Ectodermal cell (in vitro differentiated cells): ENCODE measurements around the gene FUT2.
"Not testable (repeated sequence)": the region's sequence is repeated elsewhere in the genome, so short reads cannot be mapped to it uniquely, and the experiment has no call there.

Experiments
- H3K27ac ChIP-seq: 2 replicates; pipeline ENCODE4 v1.7.0; 2013; ENCODE audit warnings: mild to moderate bottlenecking, low read depth, low read length; ENCODE audit not compliant: insufficient read depth, poor library complexity, severe bottlenecking
- H3K27me3 ChIP-seq: 2 replicates; pipeline ENCODE4 v1.7.0; 2013; ENCODE audit warnings: mild to moderate bottlenecking, low read length; ENCODE audit not compliant: insufficient read depth, control insufficient read depth, poor library complexity, severe bottlenecking
- H3K36me3 ChIP-seq: one replicate; pipeline ENCODE4 v1.7.0; 2013; ENCODE audit warnings: low read length; ENCODE audit not compliant: control insufficient read depth, insufficient read depth
- H3K4me1 ChIP-seq: one replicate; pipeline ENCODE4 v1.7.0; 2013; ENCODE audit warnings: low read length; ENCODE audit not compliant: control insufficient read depth, insufficient read depth
- H3K4me3 ChIP-seq: 2 replicates; pipeline ENCODE4 v1.7.0; 2013; ENCODE audit warnings: low read depth, low read length, control low read depth; ENCODE audit not compliant: insufficient read depth
- H3K9me3 ChIP-seq: 2 replicates; pipeline ENCODE4 v1.7.0; 2013; ENCODE audit warnings: mild to moderate bottlenecking, low read length, moderate library complexity; ENCODE audit not compliant: control insufficient read depth
- WGBS, 2 experiments: methylation state at CpG; one replicate each; pipeline ENCODE4 v1.1.7; 2013; ENCODE audit warnings: missing lambda C conversion rate in 2 of 2; 5-methylcytosine and 5-hydroxymethylcytosine counted together

The FUT2 gene

GRCh38 chr19:48714759-48715675 is 19.2 kb downstream of the FUT2 start:
- 81 to 83% methylated on average over 26 of the region's 26 CpGs for WGBS, 2 experiments

GRCh38 chr19:48715681-48716171 is 20.0 kb downstream of the FUT2 start:
- Histone ChIP-seq H3K27me3 (no peaks in the 10 kb centered on the region), H3K4me1 (peaks cover 34% of the 10 kb centered on the region), H3K36me3 (no peaks in the 10 kb centered on the region), H3K27ac (no peak overlapping the region), H3K9me3 (no peaks in the 10 kb centered on the region), H3K4me3 (no peak overlapping the region)
- WGBS, 2 experiments = 90 to 91% methylated on average over 19 of the region's 19 CpGs

More at GRCh38 chr19:48714759-48715675, 19.2 kb downstream of the FUT2 start:
- Histone ChIP-seq H3K9me3 (no peaks in the 10 kb centered on the region), H3K27me3 (no peaks in the 10 kb centered on the region), H3K36me3 (no peaks in the 10 kb centered on the region), H3K4me3 (peak overlapping the region; percentile 42), H3K4me1 (peaks cover 34% of the 10 kb centered on the region), H3K27ac (no peak overlapping the region)

DNA sequence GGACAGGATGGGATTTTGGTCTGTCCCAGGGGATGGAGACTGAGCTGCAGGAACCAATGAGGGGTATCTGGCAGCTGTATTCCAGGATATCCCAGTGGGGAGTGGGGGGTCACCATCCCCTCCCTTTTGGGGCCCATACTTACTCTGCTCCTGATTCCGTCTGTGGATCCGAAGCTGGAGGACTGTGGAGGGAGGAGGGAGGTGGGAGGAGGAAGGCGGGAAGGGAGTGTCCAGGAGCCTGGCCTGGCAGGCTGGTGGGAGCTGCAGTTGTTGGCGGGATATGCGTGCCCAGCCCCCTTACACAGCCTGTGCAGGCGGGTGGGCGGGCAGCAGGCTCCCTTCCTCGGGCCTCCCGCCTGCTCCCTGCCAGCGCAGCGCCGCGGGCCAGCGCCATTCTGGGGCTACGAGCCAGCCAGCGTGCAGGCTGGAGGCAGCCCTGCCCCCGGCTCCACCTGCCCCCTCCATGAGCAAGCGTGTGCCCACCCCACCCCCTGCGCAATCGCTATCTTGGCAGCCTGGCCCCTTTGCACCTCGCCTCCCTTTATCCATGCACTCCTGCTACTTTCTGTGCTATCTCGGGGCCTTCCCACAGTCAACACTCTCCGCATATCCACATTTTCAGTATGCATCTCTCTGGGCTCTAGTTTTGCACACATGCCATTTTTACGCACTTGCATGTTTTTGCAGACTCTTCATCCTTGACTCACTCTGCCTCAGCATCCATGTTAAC is 21.0 kb downstream of the FUT2 start:
- 20 to 21% methylated on average over 24 of the region's 24 CpGs for WGBS, 2 experiments

DNA sequence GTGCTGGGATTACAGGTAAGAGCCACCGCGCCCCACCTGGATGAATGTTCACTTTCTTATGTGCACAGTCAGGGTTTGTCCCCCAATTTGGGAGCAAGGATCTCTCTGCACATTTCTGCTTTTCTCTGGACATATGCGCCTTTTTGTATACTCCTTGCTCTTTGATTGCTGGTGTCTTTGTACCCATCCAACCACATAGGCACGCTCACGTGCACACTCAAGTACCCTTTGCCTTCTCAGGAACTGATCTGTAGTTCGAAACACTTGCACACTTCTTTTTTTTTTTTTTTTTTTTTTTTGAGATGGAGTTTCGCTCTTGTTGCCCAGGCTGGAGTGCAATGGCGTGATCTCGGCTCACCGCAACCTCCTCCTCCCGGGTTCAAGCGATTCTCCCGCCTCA is 22.3 kb downstream of the FUT2 start:
- 91 to 94% methylated on average over 12 to 13 of the region's 13 CpGs for WGBS, 2 experiments
- H3K36me3 ChIP-seq, H3K4me3 ChIP-seq, H3K27ac ChIP-seq, H3K27me3 ChIP-seq, H3K9me3 ChIP-seq: not testable (repeated sequence)
- peaks cover 27% of the 10 kb centered on the region for H3K4me1 ChIP-seq

More for the DNA sequence above, 21.0 kb downstream of the FUT2 start:
- H3K36me3 ChIP-seq = no peaks in the 10 kb centered on the region
- H3K27ac ChIP-seq = no peak overlapping the region
- H3K27me3 ChIP-seq = no peaks in the 10 kb centered on the region
- peaks cover 34% of the 10 kb centered on the region for H3K4me1 ChIP-seq
- no peak overlapping the region for H3K4me3 ChIP-seq
- H3K9me3 ChIP-seq = no peaks in the 10 kb centered on the region

GRCh38 chr19:48718711-48719231 is 23.0 kb downstream of the FUT2 start:
- Histone ChIP-seq H3K4me3 (no peak overlapping the region), H3K4me1 (peaks cover 27% of the 10 kb centered on the region), H3K27ac (no peak overlapping the region), H3K9me3 (no peaks in the 10 kb centered on the region), H3K27me3 (no peaks in the 10 kb centered on the region), H3K36me3 (no peaks in the 10 kb centered on the region)
- WGBS, 2 experiments = 66 to 70% methylated on average over 15 of the region's 15 CpGs

DNA sequence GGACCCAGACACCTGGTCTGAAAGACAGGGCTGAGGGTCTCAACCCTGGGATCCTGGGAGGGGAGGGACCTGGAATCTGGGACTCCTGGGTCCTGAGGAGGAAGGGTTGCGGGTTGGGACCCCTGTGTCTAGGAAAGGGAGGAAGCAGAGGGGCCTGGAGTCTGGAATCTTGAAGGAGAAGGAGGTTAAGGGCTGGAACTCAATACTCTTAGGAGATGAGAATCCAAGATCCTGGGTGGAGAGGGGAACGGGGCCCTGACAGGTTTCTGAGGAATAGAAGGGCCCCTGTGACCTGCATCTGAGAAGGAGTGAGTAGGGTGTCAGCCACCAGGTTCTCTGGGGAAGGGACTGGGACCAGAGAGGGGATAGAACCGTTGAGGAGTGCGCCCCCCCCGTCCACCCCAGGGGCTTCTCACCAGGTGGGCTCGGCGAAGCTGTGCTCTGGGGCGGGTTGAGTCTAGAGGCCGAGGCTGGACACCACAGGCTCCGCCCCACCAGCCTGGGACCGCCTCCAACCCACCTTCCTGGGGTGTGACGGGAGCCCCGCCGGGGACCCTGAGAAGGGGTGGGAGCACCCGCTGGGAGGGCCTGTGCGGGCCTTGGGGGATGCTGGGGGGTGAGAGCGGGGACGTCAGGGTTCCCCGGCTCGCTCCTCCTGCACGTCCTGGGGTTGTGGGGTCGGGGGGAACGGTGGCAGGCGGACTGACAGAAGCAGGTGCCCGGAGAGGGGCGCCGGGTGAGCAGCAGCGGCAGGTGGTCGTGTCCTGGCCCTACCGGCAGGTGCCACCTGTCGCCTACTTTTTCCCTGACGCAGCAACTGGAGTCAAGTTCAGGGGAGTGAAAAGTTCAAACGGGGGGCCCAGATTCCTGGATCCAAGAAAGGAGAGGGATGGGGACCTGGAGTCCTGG is 23.7 kb downstream of the FUT2 start, which contains the start of gene MAMSTR:
Gene MAMSTR, minus strand, starts transcription at position 463 of the 909 bp plus-strand sequence. CDS start 694 bp downstream, outside the sequence.
- no peaks in the 10 kb centered on the region for H3K9me3 ChIP-seq
- peaks cover 27% of the 10 kb centered on the region for H3K4me1 ChIP-seq
- no peaks in the 10 kb centered on the region for H3K27me3 ChIP-seq
- no peaks in the 10 kb centered on the region for H3K36me3 ChIP-seq
- WGBS, 2 experiments = 88 to 90% methylated on average over 33 of the region's 33 CpGs
- H3K27ac ChIP-seq = no peak within 1 kb of the TSS
- peak within 1 kb of the TSS; percentile 62 for H3K4me3 ChIP-seq

- Histone ChIP-seq H3K9me3 (no peaks in the 10 kb centered on the region), H3K4me3 (peak overlapping the region; percentile 62), H3K36me3 (no peaks in the 10 kb centered on the region), H3K27me3 (no peaks in the 10 kb centered on the region), H3K27ac (no peak overlapping the region), H3K4me1 (peaks cover 21% of the 10 kb centered on the region)
- WGBS, 2 experiments = 36 to 39% methylated on average over 12 of the region's 12 CpGs
Measured at GRCh38 chr19:48720251-48720612, 24.5 kb downstream of the FUT2 start.

DNA sequence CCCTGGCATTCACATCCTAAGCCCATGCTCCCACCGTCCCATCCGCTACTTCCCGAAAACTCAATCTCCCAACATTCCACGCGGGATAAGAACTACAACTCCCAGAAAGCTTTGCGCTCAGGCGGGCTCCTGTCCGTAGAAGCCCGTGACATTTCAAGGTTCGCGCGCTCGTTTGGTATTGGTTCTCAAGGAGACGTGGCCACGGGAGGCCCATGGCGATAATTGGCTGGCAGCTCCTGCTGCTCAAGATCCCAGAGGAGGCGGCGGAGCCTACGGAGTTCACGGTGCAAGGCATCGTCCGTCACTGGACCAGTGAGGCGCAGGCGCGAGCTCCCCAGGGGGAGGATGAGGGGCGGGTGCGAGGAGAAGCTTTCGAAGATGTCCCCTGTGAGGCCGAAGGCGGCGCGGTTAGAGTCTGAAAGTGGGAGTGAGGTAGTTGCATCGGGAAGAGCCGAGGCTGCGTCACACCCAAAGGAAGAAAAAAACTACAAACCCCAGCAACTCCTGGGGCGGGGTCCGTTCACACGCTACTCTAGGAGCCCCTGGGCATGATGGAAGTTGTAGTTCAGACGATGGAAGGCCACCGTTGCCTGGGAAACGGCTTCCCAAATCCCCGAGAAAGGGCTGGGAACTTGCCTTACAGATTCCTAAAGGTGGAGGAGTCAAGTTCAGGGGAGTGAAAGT is 25.0 kb downstream of the FUT2 start:
- H3K27me3 ChIP-seq = no peaks in the 10 kb centered on the region
- H3K4me3 ChIP-seq = peak overlapping the region; percentile 62
- peak overlapping the region; percentile 57 for H3K27ac ChIP-seq
- WGBS, 2 experiments = 1% methylated on average over 42 of the region's 42 CpGs
- no peaks in the 10 kb centered on the region for H3K36me3 ChIP-seq
- peaks cover 21% of the 10 kb centered on the region for H3K4me1 ChIP-seq
- no peaks in the 10 kb centered on the region for H3K9me3 ChIP-seq

- Histone ChIP-seq H3K27me3 (no peaks in the 10 kb centered on the region), H3K4me1 (peaks cover 10% of the 10 kb centered on the region), H3K27ac (no peak overlapping the region), H3K4me3 (no peak overlapping the region), H3K36me3 (no peaks in the 10 kb centered on the region), H3K9me3 (no peaks in the 10 kb centered on the region)
- WGBS, 2 experiments = 94 to 95% methylated on average over 11 of the region's 11 CpGs
Measured at GRCh38 chr19:48722196-48722708, 26.5 kb downstream of the FUT2 start.
